NCI-H774 (cell line): ENCODE results near the gene NRARP.

Experiments
- DNase-seq: peaks from one replicate; lab custom pipeline; 2025; lab: John Stamatoyannopoulos, UW

The NRARP gene

DNA sequence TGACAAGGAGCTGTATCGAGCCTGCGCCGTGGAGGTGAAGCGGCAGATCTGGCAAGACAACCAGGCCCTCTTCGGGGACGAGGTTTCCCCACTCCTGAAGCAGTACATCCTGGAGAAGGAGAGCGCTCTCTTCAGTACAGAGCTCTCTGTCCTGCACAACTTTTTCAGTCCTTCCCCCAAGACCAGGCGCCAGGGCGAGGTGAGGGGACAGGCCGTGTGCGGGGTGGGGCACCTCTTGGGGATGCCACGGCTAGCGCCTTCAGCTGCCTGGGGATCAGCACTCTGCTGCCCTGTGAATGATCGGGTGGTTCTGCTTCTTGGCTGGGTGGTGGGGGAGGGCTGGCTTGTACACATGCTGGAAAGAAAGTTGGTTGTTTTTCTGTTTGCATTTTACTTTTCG lies 45.2 kb downstream of the NRARP start:
- DNase-seq = no peak

DNA sequence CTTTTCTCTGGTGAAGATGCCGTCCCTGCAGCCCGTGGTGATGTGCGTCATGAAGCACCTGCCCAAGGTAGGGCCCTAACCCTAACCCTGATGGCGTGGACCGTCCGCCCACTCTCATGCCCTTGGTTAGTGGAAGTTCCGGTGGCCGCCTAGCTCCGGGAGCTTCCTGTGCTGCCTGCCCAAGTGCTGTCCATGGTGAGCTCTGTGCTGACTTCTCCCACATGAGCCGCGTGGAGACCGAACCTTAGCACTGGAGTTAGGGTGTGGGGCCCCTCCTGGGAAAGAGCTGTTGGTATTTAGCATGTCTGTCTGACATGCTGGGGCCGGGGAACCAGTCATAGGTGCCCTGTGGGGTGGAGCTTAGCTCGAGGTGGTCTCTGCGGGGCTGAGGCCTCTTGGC lies 45.7 kb downstream of the NRARP start:
- no peak for DNase-seq

DNA sequence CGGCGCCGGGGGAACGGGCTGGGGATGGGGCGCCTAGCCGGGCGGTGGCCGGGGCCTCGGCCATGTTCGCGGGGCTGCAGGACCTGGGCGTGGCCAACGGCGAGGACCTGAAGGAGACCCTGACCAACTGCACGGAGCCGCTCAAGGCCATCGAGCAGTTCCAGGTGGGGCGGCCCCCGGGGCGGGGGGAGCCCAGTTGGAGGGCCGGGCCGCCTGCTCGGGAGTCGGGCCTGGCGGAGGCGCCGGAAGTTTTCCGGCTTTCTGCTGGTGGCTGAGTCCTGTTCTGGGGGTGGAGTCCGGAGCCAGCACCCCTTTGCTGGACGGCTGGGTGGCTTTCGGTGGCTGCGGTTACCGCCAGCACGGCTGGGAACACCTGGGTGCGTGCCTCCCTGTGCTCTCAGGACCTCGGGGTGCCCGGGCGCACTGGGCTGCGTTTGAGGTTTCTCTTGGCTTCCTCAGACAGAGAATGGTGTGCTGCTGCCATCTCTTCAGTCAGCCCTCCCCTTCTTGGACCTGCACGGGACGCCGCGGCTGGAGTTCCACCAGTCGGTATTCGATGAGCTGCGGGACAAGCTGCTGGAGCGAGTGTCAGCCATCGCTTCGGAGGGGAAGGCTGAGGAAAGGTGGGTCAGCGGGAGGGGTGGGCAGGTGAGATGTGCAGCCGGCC lies 46.5 kb downstream of the NRARP start:
- peak; percentile 76 for DNase-seq

DNA sequence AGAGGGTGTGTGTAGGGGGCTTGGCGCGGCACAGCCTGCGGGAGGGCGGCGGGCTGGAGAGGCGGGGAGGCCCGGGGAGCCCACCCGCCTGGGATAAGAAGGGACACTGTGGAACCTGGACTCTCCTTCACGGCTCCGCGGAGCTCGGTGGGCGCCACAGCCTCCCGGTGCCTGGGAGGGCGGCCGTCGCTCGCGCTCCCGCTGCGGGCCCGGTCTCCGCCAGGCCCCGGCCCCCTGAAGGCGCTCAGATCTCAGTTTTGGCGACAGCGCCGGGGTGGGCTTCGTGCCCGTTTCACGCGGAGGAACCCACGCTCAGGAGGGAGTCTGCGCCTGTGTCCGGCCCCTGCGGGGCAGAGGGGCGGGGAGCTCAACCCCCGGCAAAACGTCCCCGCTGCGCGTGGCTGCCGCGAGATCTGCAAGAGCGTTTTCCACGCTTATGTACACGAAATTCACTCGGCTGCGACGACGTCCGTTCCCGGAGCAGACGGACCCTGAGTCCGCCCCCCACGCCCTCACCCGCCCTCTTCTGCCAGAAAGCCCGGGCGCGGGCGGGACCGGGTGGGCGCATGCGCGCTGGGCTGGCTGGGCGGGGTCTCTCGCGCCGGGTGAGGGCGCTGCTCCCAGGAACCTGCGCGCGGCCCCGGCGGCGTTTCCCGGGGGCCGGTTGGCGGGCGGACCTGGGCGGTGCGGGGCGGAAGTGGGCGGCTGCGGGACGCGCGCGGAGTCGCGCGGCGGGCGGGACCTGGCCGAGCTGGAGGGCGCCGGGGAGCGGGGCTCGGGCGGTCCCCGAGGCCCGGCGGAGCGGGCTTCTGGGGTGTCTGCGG lies 47.2 kb downstream of the NRARP start, which contains the start of gene NELFB:
Gene NELFB (plus strand): TSS at position 704 of the 824 bp plus-strand sequence.
- DNase-seq = peak; percentile 93

DNA sequence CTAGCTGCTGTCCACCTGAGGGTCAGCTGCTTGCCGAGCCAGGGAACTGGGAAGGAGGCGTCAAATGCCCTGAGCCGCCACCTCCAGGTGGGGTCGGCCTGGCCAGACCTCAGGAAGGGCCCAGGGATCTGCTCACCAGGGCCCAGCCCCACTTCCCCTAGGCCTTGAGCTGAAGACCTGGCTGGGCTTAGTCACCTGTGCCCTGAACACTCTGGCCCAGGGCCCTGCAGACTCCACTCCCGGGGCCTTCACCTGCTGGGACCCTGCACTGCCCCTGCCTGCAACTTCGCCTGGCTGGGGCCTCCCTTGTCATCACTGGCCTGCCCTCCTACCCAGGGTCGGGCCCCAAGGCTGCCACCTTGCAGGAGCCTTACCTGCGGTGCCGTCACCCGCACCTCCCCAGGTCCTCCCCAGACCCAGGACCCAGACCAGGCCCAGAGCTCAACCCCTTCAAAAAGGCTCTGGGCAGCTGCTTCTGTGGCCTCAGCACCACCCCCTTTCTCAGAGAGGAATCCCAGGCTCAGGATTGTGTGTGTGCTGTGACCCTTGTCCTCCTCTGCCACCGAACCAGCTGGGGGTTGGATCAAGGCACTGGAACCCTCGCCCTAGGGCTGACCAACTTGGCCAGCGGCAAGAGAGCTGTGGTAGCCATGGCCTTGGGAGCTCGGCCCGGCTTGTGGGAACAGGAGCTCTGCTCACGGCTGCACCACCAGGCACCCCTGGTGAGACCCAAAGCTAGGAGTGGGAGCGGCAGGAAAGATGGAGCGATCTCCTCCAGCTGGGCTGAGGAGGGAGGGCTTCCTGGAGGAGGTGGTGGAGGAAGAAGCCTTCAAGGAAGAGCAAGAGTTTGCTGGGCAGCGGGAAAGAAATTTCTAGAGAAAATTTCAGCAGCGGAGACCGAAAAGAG lies 48.1 kb downstream of the NRARP start:
- DNase-seq = no peak

DNA sequence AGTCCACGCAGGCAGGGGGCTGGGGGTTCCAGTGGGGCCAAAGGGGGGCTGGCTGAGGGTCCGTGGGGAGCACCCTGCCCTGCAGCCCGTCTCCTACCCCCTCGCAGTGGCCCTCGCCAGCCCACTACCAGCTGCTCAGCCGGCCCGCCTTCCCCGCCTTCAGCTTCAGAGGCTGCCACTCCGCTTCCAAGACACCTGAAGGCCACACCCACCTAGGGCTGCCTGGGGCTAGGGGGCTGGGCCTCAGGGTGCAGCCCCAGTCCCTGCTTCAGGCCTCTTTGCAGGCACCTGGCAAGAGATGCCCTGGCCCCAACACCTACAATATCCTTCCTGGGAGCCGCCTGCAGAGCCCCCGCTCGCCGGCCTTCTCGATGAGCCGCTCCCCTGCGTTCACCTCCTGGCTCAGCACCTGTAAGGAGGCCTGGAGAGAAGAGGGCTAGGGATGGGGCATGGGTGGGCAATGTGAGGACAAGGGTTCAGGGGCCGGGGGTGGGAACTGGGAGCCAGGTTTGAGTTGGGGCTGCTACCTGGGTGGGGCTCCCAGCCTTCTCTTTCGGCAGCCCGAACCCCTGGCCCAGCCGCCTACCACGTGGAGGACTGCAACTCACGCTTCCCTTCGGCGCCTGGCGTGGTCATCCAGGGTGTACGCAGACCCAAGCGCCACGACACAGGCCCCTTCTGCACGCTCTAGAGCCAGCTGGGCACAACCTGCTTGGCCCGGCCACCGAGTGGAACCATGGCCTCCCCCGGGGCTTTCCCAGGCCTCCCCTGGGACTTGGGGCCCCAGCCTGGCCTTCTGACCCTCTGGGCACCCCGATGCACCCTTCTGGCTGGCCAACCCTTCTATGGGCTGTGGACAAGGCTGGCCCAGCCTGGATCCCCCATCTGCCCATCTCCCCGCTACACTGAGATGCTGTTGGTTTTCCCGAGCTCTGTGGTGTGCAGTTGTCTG lies 49.2 kb downstream of the NRARP start:
- DNase-seq = no peak

DNA sequence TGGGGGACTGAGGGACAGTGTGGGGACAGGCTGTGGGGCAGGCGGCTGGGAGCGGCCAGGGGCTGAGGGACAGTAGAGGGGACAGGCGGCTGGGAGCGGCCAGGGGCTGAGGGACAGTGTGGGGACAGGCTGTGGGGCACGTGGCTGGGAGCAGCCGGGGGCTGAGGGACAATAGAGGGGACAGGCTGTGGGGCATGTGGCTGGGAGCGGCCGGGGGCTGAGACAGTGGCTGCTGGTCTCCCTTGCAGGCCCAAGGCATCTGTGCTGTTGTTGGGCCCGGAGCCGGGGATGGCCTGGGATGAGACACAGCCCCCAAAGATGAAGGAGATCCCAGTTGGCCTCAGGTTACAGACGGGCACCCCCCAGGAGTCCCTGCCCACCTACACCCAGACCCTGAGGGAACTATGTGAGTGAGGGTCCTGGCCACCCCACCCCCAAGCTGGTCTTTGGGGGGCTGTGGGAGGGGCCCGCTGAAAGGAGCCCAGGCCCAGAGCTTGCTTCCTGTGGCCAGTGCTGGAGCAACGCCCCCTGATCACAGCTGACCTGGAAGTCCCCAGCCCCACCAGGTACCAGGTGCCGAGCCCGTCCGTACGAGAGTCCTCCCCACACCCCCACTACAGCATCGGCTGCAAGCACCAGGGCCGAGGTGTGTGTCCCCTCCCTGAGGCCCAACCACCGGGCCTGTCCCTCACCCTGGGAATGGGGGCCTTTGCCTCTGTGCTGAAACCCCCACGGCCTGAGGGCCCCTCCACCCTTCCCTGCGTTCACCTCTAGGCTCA lies 50.4 kb downstream of the NRARP start:
- DNase-seq = no peak

DNA sequence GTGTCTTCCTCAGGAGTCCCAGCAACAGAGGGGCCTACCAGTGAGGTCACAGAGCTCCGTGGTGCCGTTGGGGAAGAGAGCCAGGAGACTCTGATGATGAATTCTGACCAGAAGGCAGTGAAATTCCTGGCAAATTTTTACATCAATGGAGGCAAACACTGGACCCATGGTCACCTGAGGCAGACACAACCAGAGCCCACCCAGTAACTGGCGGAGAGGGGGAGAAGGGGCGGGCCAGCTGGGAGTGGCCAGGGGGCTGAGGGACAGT lies 50.9 kb downstream of the NRARP start, which contains the start of gene STPG3:
Gene STPG3 (plus strand): TSS at position 93 of the 268 bp plus-strand sequence. CDS start 1 bp downstream, at position 94.
- DNase-seq = no peak

DNA sequence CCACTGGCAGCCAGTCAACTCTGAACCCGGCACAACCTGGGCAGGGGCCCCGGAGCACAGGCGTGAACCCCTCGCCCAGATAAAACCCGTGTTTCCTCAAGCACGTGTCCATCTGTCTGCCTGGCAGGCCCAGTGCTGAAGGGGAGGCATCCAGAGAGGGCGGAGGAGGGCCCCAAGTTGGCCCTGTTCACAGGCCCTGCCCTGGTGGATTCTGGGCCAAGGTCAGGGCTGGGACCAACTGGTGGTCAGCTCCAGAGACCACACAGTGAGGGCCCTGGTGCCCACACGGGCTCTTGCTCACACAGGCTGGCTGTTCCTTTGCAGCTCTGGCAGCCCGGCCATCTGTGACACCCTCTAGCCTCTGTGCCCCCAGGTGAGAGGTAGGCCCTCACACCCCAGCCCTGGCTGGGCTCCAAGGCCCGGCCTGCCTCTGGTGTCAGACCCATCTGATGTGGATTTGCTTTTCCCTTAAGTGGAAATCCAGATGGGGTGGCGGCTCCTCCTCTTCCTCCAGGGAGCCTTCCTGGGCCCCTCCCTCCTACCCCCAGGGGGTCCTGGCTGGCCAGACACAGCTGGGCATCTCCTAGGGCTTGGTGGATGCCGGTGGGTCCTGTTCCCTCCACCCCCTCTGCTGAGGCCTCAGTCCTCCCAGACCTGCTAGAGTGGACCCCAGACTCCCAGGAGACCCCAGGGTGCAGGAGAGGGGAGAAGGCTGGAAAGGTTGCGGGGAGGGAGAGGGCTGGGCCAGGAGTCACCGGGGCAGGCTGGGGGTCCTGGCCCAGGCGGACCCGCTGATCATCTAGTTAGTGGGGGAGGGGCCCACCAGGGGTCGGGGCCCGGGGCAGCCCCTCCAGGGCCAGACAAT lies 51.5 kb downstream of the NRARP start:
- no peak for DNase-seq
